Lower leg skin (tissue), 3 donors: Measurements from ENCODE around the gene ROR1.

Experiments used
- CTCF ChIP-seq, 3 donors: fragments of 450-650 bp; IDR thresholded peaks; one replicate each; pipeline ENCODE4 v1.5.1; 2016; ENCODE audit warnings: antibody characterized with exemption in 3 of 3, mild to moderate bottlenecking in 3 of 3, moderate library complexity in 2 of 3
- POLR2A ChIP-seq, 2 donors: fragments of 450-650 bp; IDR thresholded peaks; one replicate each; pipeline ENCODE4 v1.6.1; 2016 to 2017; ENCODE audit warnings: antibody characterized with exemption in 2 of 2, mild to moderate bottlenecking in 1 of 2, moderate library complexity in 1 of 2

GRCh38 chr1:63954187-63954586 lies 180.4 kb downstream of the ROR1 start:
- TF ChIP-seq CTCF (IDR thresholded peaks at IDR 0.05) (no peak), POLR2A (IDR thresholded peaks at IDR 0.05) (no peak)
